ENCODE measurements around the gene DDR1.

- no peak for TF ChIP-seq ZNF8 (CRISPR knock-in tag; IDR thresholded peaks at IDR 0.05)
- no peak for TF ChIP-seq ZC3H10 (CRISPR knock-in tag; IDR thresholded peaks at IDR 0.05)
- TF ChIP-seq ESRRG (CRISPR knock-in tag; IDR thresholded peaks at IDR 0.05) = no peak
- no peak for TF ChIP-seq ZFP30 (CRISPR knock-in tag; IDR thresholded peaks at IDR 0.05)
- no peak for TF ChIP-seq SNAI2 (CRISPR knock-in tag; IDR thresholded peaks at IDR 0.05)
- no peak for TF ChIP-seq ZNF565 (CRISPR knock-in tag; conservative IDR thresholded peaks at IDR 0.05; ENCODE audit: low read depth)
- TF ChIP-seq RARB (CRISPR knock-in tag; IDR thresholded peaks at IDR 0.05) = no peak
- no peak for TF ChIP-seq TCF4 (CRISPR knock-in tag; IDR thresholded peaks at IDR 0.05; ENCODE audit: borderline replicate concordance)
- TF ChIP-seq ZFP3 (CRISPR knock-in tag; IDR thresholded peaks at IDR 0.05) = no peak
- TF ChIP-seq, protein P1, sequence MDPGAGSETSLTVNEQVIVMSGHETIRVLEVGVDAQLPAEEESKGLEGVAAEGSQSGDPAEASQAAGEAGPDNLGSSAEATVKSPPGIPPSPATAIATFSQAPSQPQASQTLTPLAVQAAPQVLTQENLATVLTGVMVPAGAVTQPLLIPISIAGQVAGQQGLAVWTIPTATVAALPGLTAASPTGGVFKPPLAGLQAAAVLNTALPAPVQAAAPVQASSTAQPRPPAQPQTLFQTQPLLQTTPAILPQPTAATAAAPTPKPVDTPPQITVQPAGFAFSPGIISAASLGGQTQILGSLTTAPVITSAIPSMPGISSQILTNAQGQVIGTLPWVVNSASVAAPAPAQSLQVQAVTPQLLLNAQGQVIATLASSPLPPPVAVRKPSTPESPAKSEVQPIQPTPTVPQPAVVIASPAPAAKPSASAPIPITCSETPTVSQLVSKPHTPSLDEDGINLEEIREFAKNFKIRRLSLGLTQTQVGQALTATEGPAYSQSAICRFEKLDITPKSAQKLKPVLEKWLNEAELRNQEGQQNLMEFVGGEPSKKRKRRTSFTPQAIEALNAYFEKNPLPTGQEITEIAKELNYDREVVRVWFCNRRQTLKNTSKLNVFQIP (CRISPR knock-in tag; IDR thresholded peaks at IDR 0.05; ENCODE audit: borderline replicate concordance, low read depth) = no peak
- TF ChIP-seq ZNF70 (CRISPR knock-in tag; IDR thresholded peaks at IDR 0.05) = no peak
These were observed 12.2 kb downstream of the DDR1 start for GRCh38 chr6:30896541-30896940.
